HG03354 (cell line): ENCODE results near the gene SLC30A3.

Experiments used
- ATAC-seq: cut with Tn5 transposase; IDR thresholded peaks from one replicate; pipeline ENCODE4 v1.9.1; 2021; ENCODE audit warnings: mild to moderate bottlenecking; ENCODE audit not compliant: unreplicated experiment, poor library complexity, severe bottlenecking

The SLC30A3 gene

GRCh38 chr2:27240406-27240805, 22.4 kb downstream of the SLC30A3 start:
- no peak for ATAC-seq

- ATAC-seq = no peak
Observed at GRCh38 chr2:27238976-27239375, 23.9 kb downstream of the SLC30A3 start.

GRCh38 chr2:27237341-27237945, 25.4 kb downstream of the SLC30A3 start:
- ATAC-seq = no peak

GRCh38 chr2:27236626-27237025, 26.2 kb downstream of the SLC30A3 start:
- no peak for ATAC-seq

- no peak for ATAC-seq
Observed at GRCh38 chr2:27236136-27236535, 26.7 kb downstream of the SLC30A3 start.

- no peak for ATAC-seq
Observed at GRCh38 chr2:27233341-27233740, 29.5 kb downstream of the SLC30A3 start.

GRCh38 chr2:27231921-27232320, 30.9 kb downstream of the SLC30A3 start:
- ATAC-seq = no peak

DNA sequence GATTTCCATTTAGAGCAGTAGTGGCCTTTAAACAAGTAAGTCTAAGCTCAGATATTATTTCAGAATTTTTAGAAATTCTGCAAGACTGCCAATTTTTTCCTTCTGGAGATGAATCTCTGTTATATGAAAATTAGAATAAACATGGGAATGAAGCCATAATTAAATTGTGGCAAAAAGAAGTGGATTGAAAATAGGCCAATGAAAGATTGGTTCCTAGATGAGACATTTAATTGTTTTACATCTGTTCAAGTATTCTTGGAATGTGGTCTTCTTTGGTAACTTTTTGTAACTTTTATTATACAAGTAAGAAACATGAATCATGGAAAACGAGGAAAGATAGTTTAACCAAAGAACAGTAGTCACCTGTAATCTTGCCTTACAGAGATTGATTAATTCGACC, 35.3 kb downstream of the SLC30A3 start:
- no peak for ATAC-seq

- ATAC-seq = no peak
Observed at GRCh38 chr2:27225526-27225925, 37.3 kb downstream of the SLC30A3 start.

DNA sequence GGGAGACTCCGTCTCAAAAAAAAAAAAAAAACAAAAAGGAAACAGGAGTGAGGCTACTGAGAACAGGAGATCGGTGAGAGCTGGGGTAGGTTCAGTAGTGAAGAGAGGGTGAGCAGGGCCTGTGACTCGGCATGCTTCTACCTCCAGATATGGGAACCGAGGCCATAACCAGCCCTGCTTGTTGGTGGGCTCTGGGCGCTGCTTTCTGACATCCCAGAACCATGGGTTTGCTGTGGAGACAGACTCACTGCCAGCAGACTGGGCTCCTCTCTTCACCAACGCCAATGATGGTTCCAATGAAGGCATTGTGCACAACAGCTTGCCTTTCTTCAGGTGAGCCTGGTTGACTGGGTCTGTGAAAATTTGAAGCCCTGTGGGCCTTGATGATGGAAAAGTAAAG, 39.4 kb downstream of the SLC30A3 start:
- no peak for ATAC-seq

- ATAC-seq = no peak
Observed at GRCh38 chr2:27222407-27222806, 40.4 kb downstream of the SLC30A3 start.

- ATAC-seq = no peak
Observed at GRCh38 chr2:27221166-27221565, 41.7 kb downstream of the SLC30A3 start.

GRCh38 chr2:27220091-27220490, 42.8 kb downstream of the SLC30A3 start:
- no peak for ATAC-seq

DNA sequence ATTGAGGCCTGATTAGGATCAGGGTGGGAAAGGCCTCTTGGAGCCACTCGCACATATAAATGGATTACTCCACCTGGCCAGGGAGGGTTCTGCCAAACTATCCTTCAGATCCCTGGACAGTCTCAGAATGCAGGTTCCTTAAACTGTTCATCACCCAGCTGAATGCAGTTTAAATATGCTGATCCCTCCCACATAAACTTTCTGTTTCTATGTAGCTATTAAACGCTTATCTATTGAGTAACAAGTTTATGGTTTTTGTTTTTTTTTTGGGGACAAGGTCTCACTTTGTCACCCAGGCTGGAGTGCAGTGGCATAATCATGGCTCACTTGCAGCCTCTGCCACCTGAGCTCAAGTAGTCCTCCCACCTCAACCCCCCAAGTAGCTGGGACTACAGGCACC, 43.8 kb downstream of the SLC30A3 start:
- no peak for ATAC-seq

GRCh38 chr2:27218614-27219013, 44.2 kb downstream of the SLC30A3 start:
- no peak for ATAC-seq

GRCh38 chr2:27217173-27218121, 45.4 kb downstream of the SLC30A3 start, which contains the start of gene CAD:
CAD (plus strand) TSS chr2:27217369; CDS start chr2:27217552, 183 bp downstream.
- ATAC-seq = peak; percentile 80

DNA sequence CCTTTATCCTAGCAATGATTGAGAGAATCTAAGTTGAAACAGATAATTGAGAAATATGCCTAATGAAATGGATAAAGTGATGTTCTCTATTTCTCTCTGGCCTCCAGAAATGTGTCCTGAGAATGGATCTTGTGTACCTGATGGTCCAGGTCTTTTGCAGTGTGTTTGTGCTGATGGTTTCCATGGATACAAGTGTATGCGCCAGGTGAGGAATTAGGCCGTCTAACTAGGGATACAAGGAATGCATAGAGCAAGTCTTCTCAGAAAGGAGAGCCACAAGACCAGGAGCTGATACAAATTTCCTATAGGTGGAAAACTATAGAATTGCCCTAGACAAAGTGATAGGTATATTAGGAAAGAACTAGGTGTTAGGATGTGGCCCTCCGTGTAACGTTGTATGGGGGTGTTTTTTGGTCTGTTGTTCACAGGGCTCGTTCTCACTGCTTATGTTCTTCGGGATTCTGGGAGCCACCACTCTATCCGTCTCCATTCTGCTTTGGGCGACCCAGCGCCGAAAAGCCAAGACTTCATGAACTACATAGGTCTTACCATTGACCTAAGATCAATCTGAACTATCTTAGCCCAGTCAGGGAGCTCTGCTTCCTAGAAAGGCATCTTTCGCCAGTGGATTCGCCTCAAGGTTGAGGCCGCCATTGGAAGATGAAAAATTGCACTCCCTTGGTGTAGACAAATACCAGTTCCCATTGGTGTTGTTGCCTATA, 46.3 kb downstream of the SLC30A3 start:
- ATAC-seq = no peak

GRCh38 chr2:27214941-27215340, 47.9 kb downstream of the SLC30A3 start:
- ATAC-seq = no peak

- ATAC-seq = peak; percentile 24
Observed at GRCh38 chr2:27212626-27213471, 50.0 kb downstream of the SLC30A3 start.
